HEK293 (cell line): ENCODE data around the gene OGFRL1.

ENCODE experiments used
- CTCF ChIA-PET: fragments of 350-600 bp; formaldehyde crosslinking; extraction: SDS; loops from one replicate; lab custom pipeline; 2021; ENCODE audit warnings: antibody characterized with exemption; lab: Yijun Ruan, JAX
- POLR2A ChIA-PET: fragments of 300-600 bp; formaldehyde crosslinking; extraction: SDS; loops from one replicate; lab custom pipeline; 2020; ENCODE audit warnings: antibody characterized with exemption, inconsistent platforms; lab: Yijun Ruan, JAX
- H3K27ac ChIP-seq: fragments of 200-500 bp; sonication (Bioruptor generic); 2 replicates; pipeline ENCODE4 v1.5.1; 2014; ENCODE audit warnings: low read depth, low read length, control low read depth, inconsistent platforms; ENCODE audit errors: extremely low read depth
- H3K36me3 ChIP-seq, 2 experiments: fragments of 200-500 bp in 1 of 2; sonication (Bioruptor generic) in 1 of 2; 1 replicate in 1 of 2; 2 replicates in 1 of 2; pipeline ENCODE4 v1.5.1; 2014 to 2017; ENCODE audit warnings: inconsistent platforms in 2 of 2, low read length in 2 of 2; ENCODE audit not compliant: control insufficient read depth in 2 of 2, insufficient read depth in 1 of 2
- H3K4me1 ChIP-seq: fragments of 200-500 bp; sonication (Bioruptor generic); 2 replicates; pipeline ENCODE4 v1.5.1; 2014; ENCODE audit warnings: mild to moderate bottlenecking, low read length, inconsistent platforms; ENCODE audit not compliant: control insufficient read depth, insufficient read depth
- H3K4me3 ChIP-seq: 2 replicates; pipeline ENCODE4 v1.5.1; 2011; ENCODE audit warnings: low read depth, mild to moderate bottlenecking, control low read depth, low read length, moderate library complexity
- H3K9me3 ChIP-seq: fragments of 200-500 bp; sonication (Bioruptor generic); 2 replicates; pipeline ENCODE4 v1.5.1; 2014; ENCODE audit warnings: low read depth, low read length, inconsistent platforms; ENCODE audit not compliant: control insufficient read depth, insufficient read depth
- KLF10 ChIP-seq: fragments of 450-650 bp; IDR thresholded peaks from 2 replicates; pipeline ENCODE4 v1.5.1; 2018; ENCODE audit warnings: missing biosample characterization, mild to moderate bottlenecking, missing genetic modification characterization
- KLF7 ChIP-seq: fragments of 450-650 bp; formaldehyde crosslinking; IDR thresholded peaks from 2 replicates; pipeline ENCODE4 v1.5.1; 2016; ENCODE audit warnings: missing biosample characterization, missing genetic modification characterization, borderline replicate concordance
- MEIS1 ChIP-seq: sonication (generic); formaldehyde crosslinking; IDR thresholded peaks from 2 replicates; pipeline ENCODE4 v1.8.1; 2022; ENCODE audit warnings: missing genetic modification reagents, mild to moderate bottlenecking, borderline replicate concordance
- PATZ1 ChIP-seq: fragments of 450-650 bp; formaldehyde crosslinking; IDR thresholded peaks from 2 replicates; pipeline ENCODE4 v1.5.1; 2016; ENCODE audit warnings: missing biosample characterization, missing genetic modification characterization
- SALL2 ChIP-seq: fragments of 450-650 bp; formaldehyde crosslinking; IDR thresholded peaks from 2 replicates; pipeline ENCODE4 v1.5.0; 2017; ENCODE audit warnings: missing biosample characterization, mild to moderate bottlenecking, missing genetic modification characterization, borderline replicate concordance
- SETDB1 ChIP-seq: IDR thresholded peaks from one replicate; pipeline ENCODE4 v1.6.1; 2017; ENCODE audit warnings: mild to moderate bottlenecking, low read length, moderate library complexity, mixed read lengths; ENCODE audit not compliant: insufficient read length
- SP2 ChIP-seq: fragments of 450-650 bp; formaldehyde crosslinking; IDR thresholded peaks from 2 replicates; pipeline ENCODE4 v1.5.1; 2016; ENCODE audit warnings: missing biosample characterization, missing genetic modification characterization
- ZBTB17 ChIP-seq: fragments of 450-650 bp; formaldehyde crosslinking; IDR thresholded peaks from 2 replicates; pipeline ENCODE4 v1.5.1; 2016; ENCODE audit warnings: missing biosample characterization, missing genetic modification characterization
- ZBTB48 ChIP-seq: fragments of 450-650 bp; formaldehyde crosslinking; IDR thresholded peaks from 2 replicates; pipeline ENCODE4 v1.5.1; 2016; ENCODE audit warnings: missing biosample characterization, missing genetic modification characterization
- ZBTB8A ChIP-seq: fragments of 450-650 bp; formaldehyde crosslinking; IDR thresholded peaks from 2 replicates; pipeline ENCODE4 v1.5.1; 2016; ENCODE audit warnings: missing biosample characterization, missing genetic modification characterization
- ZFP37 ChIP-seq: fragments of 450-650 bp; formaldehyde crosslinking; IDR thresholded peaks from 2 replicates; pipeline ENCODE4 v1.5.1; 2016; ENCODE audit warnings: missing biosample characterization, missing genetic modification characterization
- ZIC2 ChIP-seq: fragments of 450-650 bp; formaldehyde crosslinking; IDR thresholded peaks from 2 replicates; pipeline ENCODE4 v1.5.1; 2016; ENCODE audit warnings: missing biosample characterization, missing genetic modification characterization
- ZNF18 ChIP-seq: fragments of 450-650 bp; formaldehyde crosslinking; IDR thresholded peaks from 2 replicates; pipeline ENCODE4 v1.5.1; 2016; ENCODE audit warnings: missing biosample characterization, missing genetic modification characterization
- ZNF24 ChIP-seq: fragments of 450-650 bp; formaldehyde crosslinking; IDR thresholded peaks from 2 replicates; pipeline ENCODE4 v1.5.1; 2016; ENCODE audit warnings: missing biosample characterization, missing genetic modification characterization
- ZNF280D ChIP-seq: fragments of 450-650 bp; formaldehyde crosslinking; IDR thresholded peaks from 2 replicates; pipeline ENCODE4 v1.5.1; 2016; ENCODE audit warnings: missing biosample characterization, missing genetic modification characterization
- ZNF391 ChIP-seq: fragments of 450-650 bp; formaldehyde crosslinking; IDR thresholded peaks from 2 replicates; pipeline ENCODE4 v1.5.1; 2016; ENCODE audit warnings: low read depth, missing biosample characterization, missing genetic modification characterization, borderline replicate concordance
- ZNF473 ChIP-seq: fragments of 450-650 bp; formaldehyde crosslinking; IDR thresholded peaks from 2 replicates; pipeline ENCODE4 v1.5.1; 2017; ENCODE audit warnings: missing biosample characterization, missing genetic modification characterization
- ZNF488 ChIP-seq: fragments of 450-650 bp; formaldehyde crosslinking; IDR thresholded peaks from 2 replicates; pipeline ENCODE4 v1.5.1; 2016; ENCODE audit warnings: missing biosample characterization, missing genetic modification characterization
- ZNF514 ChIP-seq: fragments of 450-650 bp; formaldehyde crosslinking; IDR thresholded peaks from 2 replicates; pipeline ENCODE4 v1.5.1; 2016; ENCODE audit warnings: missing biosample characterization, missing genetic modification characterization
- ZNF664 ChIP-seq: fragments of 450-650 bp; formaldehyde crosslinking; IDR thresholded peaks from 2 replicates; pipeline ENCODE4 v1.5.1; 2016; ENCODE audit warnings: missing biosample characterization, missing genetic modification characterization
- ZSCAN16 ChIP-seq: fragments of 450-650 bp; formaldehyde crosslinking; IDR thresholded peaks from 2 replicates; pipeline ENCODE4 v1.5.1; 2016; ENCODE audit warnings: missing biosample characterization, missing genetic modification characterization

OGFRL1 gene

GRCh38 chr6:71290611-71291010 lies 2.0 kb downstream of the OGFRL1 start:
- Histone ChIP-seq H3K4me3 (no peak overlapping the region), H3K4me1 (peaks cover 18% of the 10 kb centered on the region), H3K9me3 (no peaks in the 10 kb centered on the region), H3K27ac (no peak overlapping the region), H3K36me3 (peaks cover 10 to 23% of the 10 kb centered on the region in 2 experiments)
- TF ChIP-seq ZSCAN16 (tag by site-specific recombination) (no peak), ZNF18 (tag by site-specific recombination) (peak; percentile 25; the same call in 1 of the 2 replicates), ZNF24 (peak; percentile 77; the same call in 1 of the 2 replicates), ZBTB48 (tag by site-specific recombination) (0 out of 2 replicates have a peak, but pooled peaks have one; percentile 25), PATZ1 (tag by site-specific recombination) (no peak), ZNF514 (no peak)
- ChIA-PET CTCF (interaction anchor here (0.9 to 1.5 kb wide), 3 partner anchors 17 to 100 kb away, joined by 3 to 4 read pairs (median 4); no protein-coding TSS in a partner anchor), POLR2A (interaction anchor here (1.3 kb wide), 1 partner anchor 11 kb away, joined by 3 read pairs; no protein-coding TSS in a partner anchor)

GRCh38 chr6:71292001-71292400 lies 3.4 kb downstream of the OGFRL1 start:
- ChIA-PET CTCF (interaction anchor here (0.5 to 1.2 kb wide), 2 partner anchors 15 to 585 kb away, joined by 3 to 5 read pairs; no protein-coding TSS in a partner anchor), POLR2A (no interaction called here)
- no peaks in the 10 kb centered on the region for H3K9me3 ChIP-seq
- TF ChIP-seq ZNF664 (no peak), KLF10 (tag by site-specific recombination) (no peak), SP2 (tag by site-specific recombination) (no peak), ZBTB8A (tag by site-specific recombination) (no peak)
- TF ChIP-seq, all 188 proteins: peak for 0
- Histone ChIP-seq H3K36me3 (peaks cover 15 to 37% of the 10 kb centered on the region in 2 experiments), H3K4me1 (peaks cover 18% of the 10 kb centered on the region), H3K27ac (no peak overlapping the region), H3K4me3 (no peak overlapping the region)

GRCh38 chr6:71294121-71294523 lies 5.5 kb downstream of the OGFRL1 start:
- CTCF ChIA-PET = no interaction called here
- Histone ChIP-seq H3K9me3 (no peaks in the 10 kb centered on the region), H3K4me1 (peaks cover 18% of the 10 kb centered on the region), H3K27ac (no peak overlapping the region), H3K36me3 (peaks cover 17 to 52% of the 10 kb centered on the region in 2 experiments), H3K4me3 (no peak overlapping the region)
- POLR2A ChIA-PET = no interaction called here
- TF ChIP-seq ZFP37 (tag by site-specific recombination) (no peak), ZBTB17 (tag by site-specific recombination) (0 out of 2 replicates have a peak, but pooled peaks have one; percentile 8), ZIC2 (tag by site-specific recombination) (peak; percentile 16; the same call in 1 of the 2 replicates)

- Histone ChIP-seq H3K27ac (no peak overlapping the region), H3K9me3 (no peaks in the 10 kb centered on the region), H3K4me1 (no peaks in the 10 kb centered on the region), H3K36me3 (peaks cover 37 to 81% of the 10 kb centered on the region in 2 experiments), H3K4me3 (no peak overlapping the region)
- POLR2A ChIA-PET = interaction anchor here (1.7 kb wide), 1 partner anchor 10 kb away, joined by 5 read pairs; no protein-coding TSS in a partner anchor
- CTCF ChIA-PET = interaction anchor here (0.6 to 0.8 kb wide), 2 partner anchors 100 to 788 kb away, joined by 3 read pairs; no protein-coding TSS in a partner anchor
- TF ChIP-seq ZNF391 = no peak
- TF ChIP-seq ZNF280D (tag by site-specific recombination) = no peak
- TF ChIP-seq MEIS1 (CRISPR knock-in tag) = no peak
- TF ChIP-seq SALL2 = no peak
- TF ChIP-seq ZNF488 (tag by site-specific recombination) = no peak
- no peak for TF ChIP-seq ZNF473
- no peak for TF ChIP-seq ZBTB48 (tag by site-specific recombination)
- TF ChIP-seq KLF7 (tag by site-specific recombination) = no peak
- TF ChIP-seq SETDB1 = no peak
Observed at GRCh38 chr6:71298459-71298858, 9.8 kb downstream of the OGFRL1 start.
